Coronary artery (tissue), 2 donors: ENCODE data around the gene SCGB1C1.

ENCODE experiments used
- DNase-seq: peaks from one replicate; pipeline ENCODE4 v3.0.0-alpha.2; 2017; ENCODE audit warnings: low spot score
- H3K27ac ChIP-seq, 2 donors: fragments of 200-600 bp; sonication (generic); one replicate each; pipeline ENCODE4 v1.5.1; 2016 to 2019
- H3K4me3 ChIP-seq: fragments of 200-600 bp; sonication (generic); 2 replicates; pipeline ENCODE4 v1.5.1; 2016; ENCODE audit warnings: mild to moderate bottlenecking, moderate library complexity
- CTCF ChIP-seq: fragments of 200-600 bp; sonication (generic); IDR thresholded peaks from one replicate; pipeline ENCODE4 v1.5.1; 2019; ENCODE audit warnings: antibody characterized with exemption

The SCGB1C1 gene

GRCh38 chr11:198236-198806 is 5.4 kb downstream of the SCGB1C1 start:
- Histone ChIP-seq H3K4me3 (no peak overlapping the region), H3K27ac (no peak overlapping the region)
- no peak for TF ChIP-seq CTCF
- peak; percentile 67 for DNase-seq

GRCh38 chr11:199004-199581 is 6.2 kb downstream of the SCGB1C1 start:
- DNase-seq = peak; percentile 55
- no peak for TF ChIP-seq CTCF
- no peak overlapping the region for H3K27ac ChIP-seq
- no peak overlapping the region for H3K4me3 ChIP-seq

- Histone ChIP-seq H3K27ac (no peak overlapping the region), H3K4me3 (no peak overlapping the region)
- no peak for TF ChIP-seq CTCF
- DNase-seq = peak; percentile 65
These were observed 6.9 kb downstream of the SCGB1C1 start for GRCh38 chr11:199782-200181.

GRCh38 chr11:200224-201003 is 7.5 kb downstream of the SCGB1C1 start:
- no peak overlapping the region for H3K27ac ChIP-seq
- no peak overlapping the region for H3K4me3 ChIP-seq
- DNase-seq = peak; percentile 69
- no peak for TF ChIP-seq CTCF

GRCh38 chr11:201966-202365 is 9.1 kb downstream of the SCGB1C1 start:
- no peak for TF ChIP-seq CTCF
- no peak overlapping the region for H3K27ac ChIP-seq
- peak; percentile 45 for DNase-seq
- H3K4me3 ChIP-seq = no peak overlapping the region

- H3K4me3 ChIP-seq = no peak overlapping the region
- TF ChIP-seq CTCF = no peak
- DNase-seq = peak; percentile 62
- H3K27ac ChIP-seq = no peak overlapping the region
These were observed 9.6 kb downstream of the SCGB1C1 start for GRCh38 chr11:202490-202889.
